ENCODE results near the gene PDCD4.

GRCh38 chr10:110923856-110924493 lies 52.2 kb downstream of the PDCD4 start:
- no peak for TF ChIP-seq POLR2A (IDR thresholded peaks at IDR 0.05)
- no peak for TF ChIP-seq CTCF (IDR thresholded peaks at IDR 0.05 in 4 of 5, conservative IDR thresholded peaks at IDR 0.05 in 1 of 5)

All from gastrocnemius medialis (tissue), 4 donors.